Measurements from ENCODE around the gene CACNA2D3.

The CACNA2D3 gene

GRCh38 chr3:54746722-54747121, 624.4 kb downstream of the CACNA2D3 start:
- no peak for DNase-seq (ENCODE audit: low spot score)

DNA sequence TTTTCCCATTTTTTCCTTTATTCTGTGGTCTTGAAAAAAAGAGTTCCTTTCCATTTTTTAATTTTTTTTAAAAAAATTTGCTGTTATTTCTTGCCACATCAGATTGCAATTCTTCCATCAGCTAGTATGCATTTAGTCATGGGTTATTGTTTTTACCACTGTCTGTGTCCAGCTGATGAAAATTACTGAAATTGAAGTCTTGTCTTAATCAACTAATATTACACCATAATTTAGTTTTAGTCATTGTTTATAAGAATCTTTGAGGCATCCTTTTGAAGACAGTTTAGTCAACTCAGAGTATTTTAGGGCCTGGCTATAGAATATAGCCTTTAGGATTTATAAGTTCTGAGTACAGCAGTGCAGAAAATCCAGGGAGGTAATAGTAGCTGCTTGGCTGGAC, 633.4 kb downstream of the CACNA2D3 start:
- no peak for DNase-seq (ENCODE audit: low spot score)

DNA sequence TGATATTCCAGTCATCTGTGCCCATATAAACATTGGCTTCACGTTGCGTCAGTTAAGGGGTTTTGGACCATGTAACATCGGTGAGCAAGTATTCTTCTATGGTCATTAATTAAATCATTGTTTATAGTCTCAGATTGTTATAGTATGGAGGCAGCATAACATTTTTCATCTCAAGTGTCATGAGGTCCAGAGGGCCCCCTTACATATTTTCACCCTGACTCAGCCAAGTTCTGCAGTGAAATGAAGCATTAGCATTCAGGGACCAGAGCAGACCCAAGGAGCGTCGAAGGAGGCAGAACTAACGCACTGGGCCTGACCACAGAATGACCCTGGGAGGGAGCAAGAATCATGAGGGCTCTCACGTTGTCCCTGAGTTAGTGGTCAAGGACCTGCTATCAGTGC, 634.0 kb downstream of the CACNA2D3 start:
- DNase-seq (ENCODE audit: low spot score), result no peak

DNA sequence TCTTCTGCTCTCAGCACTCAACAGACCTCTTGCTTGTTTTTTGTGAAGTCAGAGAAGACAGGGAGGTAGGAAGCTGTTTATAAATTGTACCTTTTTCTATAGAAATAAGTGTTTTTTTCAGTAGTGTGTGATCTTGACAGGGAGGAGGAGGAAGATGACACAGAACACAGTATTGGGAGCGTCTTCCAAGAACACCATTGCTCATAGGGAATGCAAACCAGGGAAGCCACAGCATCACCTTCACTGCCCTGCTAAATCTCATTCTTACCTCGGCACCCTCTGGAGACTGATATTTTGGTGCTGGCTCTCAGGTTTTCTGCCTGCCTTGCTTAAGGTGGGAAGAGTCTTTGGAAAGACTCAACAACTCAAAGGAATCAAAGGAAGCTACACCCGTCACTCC, 636.1 kb downstream of the CACNA2D3 start:
- no peak for DNase-seq (ENCODE audit: low spot score)

GRCh38 chr3:54759166-54759565, 636.8 kb downstream of the CACNA2D3 start:
- DNase-seq (ENCODE audit: low spot score), result no peak

DNA sequence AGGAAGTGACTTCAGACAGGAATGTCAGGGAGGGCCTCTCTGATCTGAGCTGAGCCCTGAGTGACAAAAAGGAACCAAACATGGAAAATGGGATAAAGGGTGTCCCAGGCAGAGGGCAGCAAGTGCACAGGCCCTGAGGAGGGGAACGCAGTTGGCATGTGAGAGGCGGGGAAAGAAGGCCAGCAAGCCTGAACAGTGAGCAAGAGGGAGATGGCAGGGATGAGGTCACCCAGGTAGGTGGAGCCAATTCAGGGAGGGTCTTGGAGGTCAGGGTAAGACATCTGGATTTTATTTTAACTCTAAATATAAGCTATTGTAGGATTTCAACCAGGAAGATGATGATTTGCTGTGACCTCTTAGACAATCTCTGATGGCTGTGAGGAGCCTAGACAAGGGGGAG, 637.8 kb downstream of the CACNA2D3 start:
- no peak for DNase-seq (ENCODE audit: low spot score)

- DNase-seq (ENCODE audit: low spot score), result no peak
Observed at GRCh38 chr3:54761637-54762036, 639.3 kb downstream of the CACNA2D3 start.

DNA sequence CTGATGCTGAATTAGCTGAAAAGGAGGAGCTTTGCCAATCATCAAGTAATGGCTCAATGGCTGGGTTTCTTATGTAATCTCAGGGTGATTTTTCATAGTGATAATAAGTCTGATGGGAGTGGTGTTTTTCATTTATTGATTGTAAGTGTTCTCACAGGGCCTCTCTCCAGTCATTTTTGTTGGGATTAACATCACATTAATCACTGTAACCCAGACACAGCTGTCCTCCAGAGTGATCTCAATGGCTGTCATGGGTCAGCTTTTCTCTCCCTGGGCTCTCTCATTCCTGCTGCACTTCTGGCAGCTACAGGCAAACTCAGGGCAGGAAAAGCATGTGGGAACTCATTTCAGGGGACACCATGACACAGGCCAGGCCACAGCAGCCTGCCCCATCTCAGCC, 642.6 kb downstream of the CACNA2D3 start:
- no peak for DNase-seq (ENCODE audit: low spot score)

DNA sequence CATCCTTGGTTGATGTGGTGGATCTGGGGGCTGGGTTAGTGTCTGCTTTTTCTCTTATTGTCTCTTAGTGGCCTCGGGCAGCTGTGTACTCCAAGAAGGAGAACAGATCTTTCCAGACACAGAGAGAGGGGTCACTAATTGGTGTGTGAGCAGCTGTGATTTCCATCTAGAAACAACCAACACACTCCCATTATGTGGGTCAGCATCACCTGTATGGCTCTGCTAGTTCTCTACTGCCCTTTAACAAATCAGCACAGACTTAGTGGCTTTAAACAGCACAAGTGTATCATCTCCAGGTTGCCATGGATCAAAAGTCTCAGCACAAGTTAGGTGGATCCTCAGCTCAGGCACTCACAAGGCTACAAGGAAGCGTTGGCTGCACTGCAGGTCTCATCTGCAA, 648.7 kb downstream of the CACNA2D3 start:
- DNase-seq (ENCODE audit: low spot score), result no peak

DNA sequence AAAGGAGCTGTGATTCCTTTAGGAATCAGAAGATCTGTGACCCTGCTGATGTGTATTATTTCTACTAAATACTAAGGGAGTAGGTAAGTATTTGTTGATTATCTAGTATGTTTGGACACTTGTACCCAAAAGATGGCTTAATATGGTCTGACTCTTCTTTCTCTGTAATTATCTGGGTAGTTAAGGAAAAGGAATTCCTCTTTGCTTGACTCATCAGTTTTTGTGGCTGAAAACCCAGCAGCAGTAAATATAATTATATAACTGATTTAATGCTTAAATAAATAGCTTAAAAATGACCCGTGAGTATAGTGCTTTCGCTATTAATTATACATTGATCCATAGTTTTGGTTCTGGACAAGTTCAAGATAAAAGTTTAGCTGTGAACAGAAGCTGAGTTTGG, 649.7 kb downstream of the CACNA2D3 start:
- no peak for DNase-seq (ENCODE audit: low spot score)

- no peak for DNase-seq (ENCODE audit: low spot score)
Observed at GRCh38 chr3:54772746-54773145, 650.4 kb downstream of the CACNA2D3 start.

GRCh38 chr3:54773271-54773670, 650.9 kb downstream of the CACNA2D3 start:
- no peak for DNase-seq (ENCODE audit: low spot score)

- no peak for DNase-seq (ENCODE audit: low spot score)
Observed at GRCh38 chr3:54776601-54777000, 654.2 kb downstream of the CACNA2D3 start.

- no peak for DNase-seq (ENCODE audit: low spot score)
Observed at GRCh38 chr3:54777141-54777540, 654.8 kb downstream of the CACNA2D3 start.

- no peak for DNase-seq (ENCODE audit: low spot score)
Observed at GRCh38 chr3:54780336-54780735, 658.0 kb downstream of the CACNA2D3 start.

GRCh38 chr3:54781728-54782127, 659.4 kb downstream of the CACNA2D3 start:
- no peak for DNase-seq (ENCODE audit: low spot score)

- DNase-seq (ENCODE audit: low spot score), result no peak
Observed at GRCh38 chr3:54783611-54784010, 661.3 kb downstream of the CACNA2D3 start.

- no peak for DNase-seq (ENCODE audit: low spot score)
Observed at GRCh38 chr3:54784021-54784420, 661.7 kb downstream of the CACNA2D3 start.

GRCh38 chr3:54785976-54786375, 663.6 kb downstream of the CACNA2D3 start:
- no peak for DNase-seq (ENCODE audit: low spot score)

DNA sequence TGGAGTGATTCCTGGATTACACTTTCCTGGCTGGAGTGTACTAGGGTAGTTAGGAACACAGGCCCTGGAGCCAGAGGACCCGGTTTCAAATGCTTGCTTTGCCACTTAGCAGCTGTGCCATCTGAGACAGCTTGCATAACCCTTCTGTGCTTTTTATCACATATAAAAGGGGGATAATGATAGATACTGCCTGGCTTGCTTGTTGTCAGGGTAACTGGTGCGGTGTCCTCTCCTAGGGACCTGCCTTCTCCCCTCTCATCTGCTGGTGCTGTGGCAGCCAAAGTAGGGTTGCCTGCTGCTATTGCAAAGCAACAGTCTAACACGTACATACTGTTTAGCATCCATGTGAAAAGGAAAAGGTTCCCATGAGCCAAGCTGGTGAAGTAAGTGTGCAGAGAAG, 667.7 kb downstream of the CACNA2D3 start:
- no peak for DNase-seq (ENCODE audit: low spot score)

DNA sequence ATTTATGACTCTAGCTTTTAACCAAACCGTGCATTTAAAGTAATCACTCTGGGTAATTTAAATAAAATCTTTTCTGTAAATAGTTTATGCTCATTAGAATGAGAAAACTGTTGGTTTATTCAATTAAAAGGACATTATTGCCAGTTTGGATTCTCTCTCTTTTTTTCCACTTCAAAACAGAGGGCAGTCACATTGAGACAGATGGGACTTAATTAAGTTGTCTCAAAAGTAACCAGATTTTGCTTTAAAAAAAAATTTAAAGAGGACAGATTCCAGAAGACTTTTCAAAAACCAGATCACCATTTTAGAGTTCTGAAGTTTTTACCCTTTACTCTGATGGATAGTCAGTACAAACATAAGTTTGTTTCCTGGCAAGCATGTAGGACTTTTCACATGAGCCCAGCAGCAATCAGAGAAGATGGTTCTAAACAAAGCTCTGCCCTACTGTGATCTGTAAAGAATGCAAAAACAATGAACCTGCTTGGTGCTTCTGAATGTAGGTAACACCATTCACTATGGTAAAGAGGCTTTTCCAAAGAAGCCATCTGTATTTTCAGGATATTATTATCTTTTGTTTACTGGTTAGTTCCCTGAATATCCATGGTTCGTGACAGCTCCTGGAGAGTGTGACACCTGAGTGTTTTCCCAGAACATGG, 669.3 kb downstream of the CACNA2D3 start:
- DNase-seq (ENCODE audit: low spot score), result no peak

DNA sequence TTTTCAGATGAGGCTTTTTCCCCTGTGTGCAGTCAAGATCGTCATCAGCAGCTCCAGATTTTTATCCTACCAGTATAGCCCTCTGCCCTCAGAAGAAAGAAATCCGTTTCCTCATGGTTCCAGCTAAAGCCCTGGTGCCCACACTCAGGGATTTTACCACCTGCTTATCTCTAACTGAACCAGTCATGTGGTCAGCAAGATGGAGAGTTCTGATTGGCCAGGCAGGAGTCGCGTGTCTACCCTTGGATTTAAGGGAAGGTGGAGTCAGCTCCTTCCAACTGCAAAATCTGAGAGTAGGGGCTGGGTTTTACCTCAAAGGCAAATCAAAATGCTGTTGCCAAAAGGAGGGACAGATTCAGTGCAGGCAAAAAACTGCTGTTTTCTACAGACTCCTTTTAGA, 670.2 kb downstream of the CACNA2D3 start:
- no peak for DNase-seq (ENCODE audit: low spot score)

GRCh38 chr3:54793171-54793570, 670.8 kb downstream of the CACNA2D3 start:
- DNase-seq (ENCODE audit: low spot score), result no peak

DNA sequence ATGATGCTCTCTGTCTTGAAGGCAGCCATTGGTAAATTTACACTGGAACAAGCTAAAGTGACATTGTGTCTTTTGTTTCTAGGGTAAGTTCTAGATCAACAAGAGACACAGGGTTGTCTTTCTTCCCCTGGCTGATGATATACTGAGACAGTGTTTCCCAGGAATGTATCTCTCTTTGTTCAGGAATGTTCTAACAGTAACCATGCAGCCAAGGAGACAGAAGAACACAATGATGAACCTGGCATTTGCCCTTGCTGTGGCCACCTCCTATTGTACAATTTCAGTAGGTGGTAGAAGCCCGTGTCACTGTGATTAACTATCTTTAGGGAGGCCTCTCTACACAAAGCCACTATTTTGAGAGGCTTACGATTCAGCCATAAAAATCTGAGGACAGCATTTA, 674.8 kb downstream of the CACNA2D3 start:
- DNase-seq (ENCODE audit: low spot score), result no peak

DNA sequence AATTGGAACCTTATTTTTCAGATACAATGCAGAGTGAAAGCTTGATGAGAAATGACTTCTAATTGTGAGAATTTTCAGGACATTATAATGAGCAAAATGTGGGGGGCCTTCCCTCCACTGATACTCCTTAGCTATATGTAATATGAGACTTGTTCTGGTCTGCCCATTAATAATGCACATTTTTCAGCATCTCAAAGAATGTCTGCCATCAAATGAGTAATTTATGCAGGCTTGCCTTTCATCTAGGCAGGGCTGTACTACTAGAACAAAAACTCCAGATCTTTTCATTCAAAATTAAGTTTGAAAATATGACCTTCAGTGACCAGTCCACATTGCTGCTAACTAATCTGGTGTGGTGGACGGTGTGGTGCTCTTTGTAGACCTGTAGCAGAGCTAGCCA, 678.1 kb downstream of the CACNA2D3 start:
- no peak for DNase-seq (ENCODE audit: low spot score)

All from ecto neural progenitor cell (in vitro differentiated cells).